NCI-H446 treated with DMSO at 0.1 percent for 48 hours (cell line): ENCODE results near the gene ARID1A.

Experiments
- DNase-seq: peaks from one replicate; lab custom pipeline; 2025; lab: John Stamatoyannopoulos, UW

ARID1A gene

GRCh38 chr1:26728645-26729044 is 32.8 kb downstream of the ARID1A start:
- DNase-seq = no peak

DNA sequence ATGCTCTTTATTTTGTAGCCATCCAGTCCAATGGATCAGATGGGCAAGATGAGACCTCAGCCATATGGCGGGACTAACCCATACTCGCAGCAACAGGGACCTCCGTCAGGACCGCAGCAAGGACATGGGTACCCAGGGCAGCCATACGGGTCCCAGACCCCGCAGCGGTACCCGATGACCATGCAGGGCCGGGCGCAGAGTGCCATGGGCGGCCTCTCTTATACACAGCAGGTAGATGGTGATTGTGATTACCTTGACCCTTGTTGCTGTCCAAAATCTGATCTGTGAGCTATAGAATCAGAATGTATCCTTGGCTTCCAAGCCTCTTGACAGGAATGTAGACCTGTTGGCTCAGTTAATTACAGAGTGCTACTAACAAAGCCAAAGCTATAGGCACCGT is 33.8 kb downstream of the ARID1A start:
- DNase-seq = no peak

DNA sequence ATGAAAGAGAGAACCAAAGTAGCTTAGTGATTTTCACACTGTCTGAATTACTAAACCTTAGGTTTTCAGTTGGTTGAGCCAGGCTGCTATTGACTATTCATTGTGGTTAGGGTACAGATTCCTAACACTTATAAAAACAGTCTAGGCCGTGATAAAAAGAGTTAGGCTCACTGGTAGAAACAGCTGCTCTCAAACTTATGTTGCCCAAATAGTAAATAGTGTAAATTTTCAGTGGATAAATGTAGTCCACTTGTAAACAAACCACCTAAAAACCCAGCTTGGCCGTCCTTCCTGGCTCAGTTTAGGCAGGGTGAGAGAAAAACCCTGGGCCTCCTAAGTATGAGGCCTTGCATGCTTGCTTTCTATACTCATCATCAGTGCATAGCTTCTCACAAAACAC is 34.9 kb downstream of the ARID1A start:
- no peak for DNase-seq

DNA sequence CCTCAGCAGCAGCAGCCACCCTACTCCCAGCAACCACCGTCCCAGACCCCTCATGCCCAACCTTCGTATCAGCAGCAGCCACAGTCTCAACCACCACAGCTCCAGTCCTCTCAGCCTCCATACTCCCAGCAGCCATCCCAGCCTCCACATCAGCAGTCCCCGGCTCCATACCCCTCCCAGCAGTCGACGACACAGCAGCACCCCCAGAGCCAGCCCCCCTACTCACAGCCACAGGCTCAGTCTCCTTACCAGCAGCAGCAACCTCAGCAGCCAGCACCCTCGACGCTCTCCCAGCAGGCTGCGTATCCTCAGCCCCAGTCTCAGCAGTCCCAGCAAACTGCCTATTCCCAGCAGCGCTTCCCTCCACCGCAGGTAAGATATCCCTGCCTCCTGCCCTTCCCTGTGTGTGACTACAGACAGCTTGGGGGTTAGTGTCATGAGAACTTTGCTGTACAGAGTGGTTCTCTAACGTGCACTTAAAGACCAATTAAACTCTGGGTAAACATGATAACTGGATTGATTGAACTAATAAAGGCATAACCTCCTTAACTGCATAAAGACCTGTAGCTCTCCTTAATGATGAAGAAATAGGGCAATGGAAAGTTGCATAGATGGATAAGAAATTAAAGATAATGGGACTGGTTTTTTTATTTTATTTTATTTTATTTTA is 35.6 kb downstream of the ARID1A start:
- no peak for DNase-seq

GRCh38 chr1:26733392-26733791 is 37.6 kb downstream of the ARID1A start:
- no peak for DNase-seq

DNA sequence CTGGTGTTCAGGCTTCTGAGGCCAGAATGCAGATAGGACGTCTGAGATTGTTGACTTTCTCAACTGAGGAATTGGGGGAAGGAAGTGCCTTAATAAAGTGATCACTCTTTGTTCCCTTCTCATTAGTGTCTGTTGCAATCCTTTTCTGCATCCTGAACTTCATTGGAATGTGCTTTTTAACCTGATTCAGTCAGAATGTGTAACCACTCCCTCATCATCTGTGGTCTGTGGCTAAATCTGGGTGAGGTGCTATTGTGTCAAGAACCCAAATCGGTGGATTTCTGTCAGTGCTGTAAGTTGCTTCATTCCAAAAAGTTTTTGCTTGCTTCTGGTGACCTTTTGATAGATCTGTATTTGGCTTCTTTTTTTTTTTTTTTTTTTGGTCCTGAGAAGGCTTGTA is 38.2 kb downstream of the ARID1A start:
- no peak for DNase-seq

DNA sequence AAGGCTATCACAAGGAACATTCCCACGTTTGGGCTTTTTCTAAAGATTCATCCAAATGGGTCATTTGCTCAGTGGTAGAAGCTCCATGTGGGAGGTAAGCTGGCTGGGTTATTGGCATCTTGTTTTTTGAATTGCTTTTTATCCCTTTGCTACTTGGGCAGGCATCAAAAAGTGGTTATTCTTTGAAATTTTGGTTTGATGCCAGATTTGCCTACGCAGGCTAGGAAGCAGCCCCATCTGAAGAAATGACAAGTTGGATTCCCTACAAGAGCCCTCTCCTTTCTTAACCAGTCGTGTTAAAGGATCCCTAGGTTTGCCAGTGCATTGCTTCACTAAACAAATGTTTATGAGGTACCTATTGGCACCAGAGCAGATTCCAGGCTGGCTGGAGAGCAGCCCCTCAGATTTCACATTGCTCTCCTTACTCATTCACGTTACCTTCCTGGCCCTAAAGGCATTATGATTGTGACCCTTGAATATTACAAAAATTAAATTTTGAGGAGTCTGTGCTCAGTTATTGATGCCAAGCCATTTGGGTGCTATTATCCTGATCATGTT is 38.8 kb downstream of the ARID1A start:
- no peak for DNase-seq

DNA sequence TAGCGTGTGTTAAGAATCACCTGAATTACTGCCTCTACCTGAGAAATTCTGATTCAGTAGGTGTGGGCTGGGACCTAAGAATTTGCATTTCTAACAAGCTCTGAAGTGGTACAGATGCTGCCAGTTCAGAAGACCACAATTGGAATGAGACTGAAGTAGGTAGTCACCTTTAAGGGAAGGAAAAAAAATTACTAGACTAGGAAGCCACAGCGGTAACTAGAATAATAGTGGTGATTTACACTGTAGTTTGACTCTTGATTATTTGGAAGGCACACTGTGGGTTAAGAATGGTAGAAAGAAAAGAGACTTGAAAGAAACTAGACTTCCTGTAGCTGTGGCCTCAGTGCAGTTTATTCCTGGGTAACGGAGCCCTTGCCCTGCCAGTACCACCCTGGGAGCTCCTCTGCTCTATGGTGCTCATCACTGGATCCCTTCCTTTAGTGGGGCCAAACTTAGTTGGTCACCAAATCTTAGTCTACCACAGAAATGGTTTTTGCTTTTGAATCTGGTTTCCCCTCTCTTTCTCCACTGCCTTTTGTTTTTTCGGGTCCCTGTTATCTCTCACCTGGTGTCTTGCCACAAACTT is 43.6 kb downstream of the ARID1A start:
- no peak for DNase-seq

DNA sequence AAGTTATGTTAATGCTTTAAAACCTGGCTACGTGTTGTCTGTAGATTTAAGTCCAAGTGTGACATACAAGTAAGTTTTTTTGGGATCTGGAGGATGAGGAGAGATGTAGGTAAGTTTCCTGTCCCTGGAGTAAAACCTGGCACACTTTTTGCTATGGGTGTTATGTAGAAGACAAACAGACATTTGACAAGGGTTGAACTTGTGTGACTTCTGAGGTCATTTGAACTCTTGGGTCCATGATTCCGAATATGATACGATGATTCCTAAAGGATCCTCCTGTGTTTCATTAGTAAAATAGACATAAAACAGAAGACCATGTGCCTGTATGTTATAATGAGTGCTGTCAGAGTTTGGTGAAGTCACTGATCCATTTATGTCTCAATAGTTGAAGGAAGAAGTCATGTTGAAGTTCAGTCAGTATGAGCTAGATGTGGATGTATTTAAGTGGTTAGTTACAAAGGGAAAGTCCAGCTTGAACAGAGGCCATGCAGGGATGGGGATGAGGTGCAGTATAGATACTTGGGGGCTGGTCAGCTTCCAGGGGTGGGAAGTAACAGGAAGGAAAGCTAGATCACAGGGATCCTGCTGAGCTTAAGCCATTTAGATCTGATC is 44.3 kb downstream of the ARID1A start:
- no peak for DNase-seq

- DNase-seq = no peak
Measured at GRCh38 chr1:26740952-26741351, 45.1 kb downstream of the ARID1A start.

GRCh38 chr1:26743426-26744059 is 47.7 kb downstream of the ARID1A start:
- no peak for DNase-seq

DNA sequence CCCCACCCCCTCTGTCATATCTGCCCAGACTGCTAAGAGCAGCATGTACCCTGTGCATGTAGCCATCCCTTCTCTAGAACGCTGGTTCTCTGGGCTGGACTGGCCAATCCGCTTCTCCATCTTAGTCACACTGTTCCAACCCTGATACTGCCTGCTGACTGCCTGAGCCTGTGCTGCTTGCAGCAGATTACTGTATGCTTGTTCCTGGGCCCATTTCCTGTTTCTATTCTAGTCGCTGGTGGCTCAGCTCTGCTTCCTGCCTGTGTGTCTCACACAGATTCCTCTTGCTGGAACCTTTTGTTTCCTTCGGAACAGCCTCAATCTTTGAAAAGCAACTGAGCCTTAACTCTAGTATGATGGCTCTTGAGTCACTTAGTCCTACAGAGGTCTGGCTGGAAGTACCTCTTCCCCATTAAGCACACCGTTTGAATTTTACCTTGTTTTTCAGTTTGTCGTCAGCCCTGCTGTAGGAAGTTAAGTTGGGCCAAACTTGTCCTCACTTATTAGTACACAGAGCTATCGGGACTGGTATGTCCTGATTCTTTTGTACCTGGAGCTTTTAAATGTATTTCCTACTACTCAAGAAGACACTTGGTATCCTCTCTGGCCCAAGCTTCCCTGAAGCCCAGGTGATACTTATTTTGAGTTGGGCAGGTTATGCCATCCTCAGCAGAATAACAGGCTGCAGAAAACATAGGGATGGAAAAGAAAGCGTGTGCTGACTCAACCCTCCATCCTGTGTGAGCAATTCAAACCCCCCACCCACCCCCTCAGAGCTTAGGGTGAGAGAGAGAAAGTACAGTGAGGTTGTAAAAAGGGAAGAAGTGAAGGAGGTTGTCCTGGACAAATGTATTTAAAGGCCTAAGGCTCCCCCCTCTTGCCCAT is 48.5 kb downstream of the ARID1A start:
- no peak for DNase-seq

- no peak for DNase-seq
Measured at GRCh38 chr1:26745191-26745590, 49.4 kb downstream of the ARID1A start.

- no peak for DNase-seq
Measured at GRCh38 chr1:26747048-26747447, 51.2 kb downstream of the ARID1A start.

GRCh38 chr1:26748351-26748750 is 52.5 kb downstream of the ARID1A start:
- no peak for DNase-seq

DNA sequence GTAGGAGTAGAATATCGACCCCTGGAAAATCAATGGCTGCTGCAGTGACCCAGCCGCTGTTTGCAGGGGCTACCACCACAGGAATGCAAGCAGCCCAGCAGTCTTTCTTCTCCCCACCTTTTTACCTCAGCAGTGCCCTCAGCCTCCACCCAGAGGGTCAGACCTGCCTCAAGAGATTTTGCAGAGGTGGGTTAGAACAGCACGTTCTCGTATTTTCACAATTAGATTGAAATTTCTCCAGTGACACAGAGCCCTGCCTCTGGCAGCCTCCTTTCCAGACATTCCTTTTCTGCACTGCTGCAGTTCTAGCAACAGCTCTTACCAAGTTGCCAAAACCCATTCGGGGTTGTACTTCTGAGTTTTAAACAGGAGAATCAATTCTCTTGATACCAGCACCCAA is 53.6 kb downstream of the ARID1A start:
- no peak for DNase-seq

DNA sequence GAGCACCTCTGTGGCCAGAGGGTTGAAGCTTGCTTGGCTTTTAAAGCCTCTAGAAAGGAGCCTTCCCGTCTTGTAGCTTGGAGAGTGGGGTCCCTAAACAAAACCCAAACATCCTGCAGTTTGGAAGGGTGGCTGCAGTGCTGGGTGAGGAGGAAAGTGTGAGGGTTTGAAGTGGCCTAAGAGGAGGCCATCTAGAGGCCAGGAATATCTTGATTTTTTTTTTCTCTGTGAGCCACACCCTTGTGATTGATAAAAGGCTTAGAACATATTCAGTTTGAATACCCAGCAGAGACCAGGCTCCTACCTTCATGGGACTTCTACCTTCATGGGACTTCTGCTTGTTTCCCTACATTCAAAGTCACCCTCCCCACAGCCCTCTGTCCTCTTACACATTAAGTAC is 54.6 kb downstream of the ARID1A start:
- no peak for DNase-seq

- no peak for DNase-seq
Measured at GRCh38 chr1:26752519-26752918, 56.7 kb downstream of the ARID1A start.

DNA sequence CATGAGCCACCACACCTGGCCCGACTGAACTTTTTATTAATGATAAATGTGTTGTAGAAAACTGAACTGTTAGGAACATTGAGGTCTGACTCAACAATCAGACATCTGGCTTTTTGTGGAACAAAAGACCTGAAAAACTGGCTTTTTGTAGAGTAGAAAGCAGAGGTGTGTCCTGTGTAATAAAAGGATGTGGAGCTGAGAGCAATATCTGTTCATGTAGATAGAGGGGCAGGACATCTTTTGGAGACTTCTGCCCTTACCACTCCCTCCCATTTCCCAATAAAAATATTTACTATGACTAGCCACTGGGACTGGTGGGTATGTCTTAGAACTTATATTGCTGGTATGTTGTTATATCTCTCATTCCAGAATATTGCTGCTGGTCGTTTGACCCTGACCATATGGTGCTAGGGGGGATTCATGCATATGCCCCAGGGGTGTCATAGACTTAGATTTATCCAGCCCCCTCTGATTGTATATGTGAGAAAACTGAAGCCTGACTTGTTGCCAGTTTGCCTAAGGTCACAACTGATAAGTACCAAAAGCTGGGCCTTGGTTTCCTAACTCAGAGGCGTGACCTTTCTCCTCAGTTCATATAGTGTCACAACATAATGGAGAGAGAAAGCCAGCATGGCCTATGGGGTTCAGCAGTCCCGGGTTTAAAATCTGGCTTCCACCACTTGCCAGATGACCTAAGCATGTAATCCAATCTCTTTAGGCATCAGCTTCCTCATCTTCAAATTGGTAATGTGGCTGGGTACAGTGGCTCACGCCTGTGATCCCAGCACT is 58.5 kb downstream of the ARID1A start:
- DNase-seq = no peak

DNA sequence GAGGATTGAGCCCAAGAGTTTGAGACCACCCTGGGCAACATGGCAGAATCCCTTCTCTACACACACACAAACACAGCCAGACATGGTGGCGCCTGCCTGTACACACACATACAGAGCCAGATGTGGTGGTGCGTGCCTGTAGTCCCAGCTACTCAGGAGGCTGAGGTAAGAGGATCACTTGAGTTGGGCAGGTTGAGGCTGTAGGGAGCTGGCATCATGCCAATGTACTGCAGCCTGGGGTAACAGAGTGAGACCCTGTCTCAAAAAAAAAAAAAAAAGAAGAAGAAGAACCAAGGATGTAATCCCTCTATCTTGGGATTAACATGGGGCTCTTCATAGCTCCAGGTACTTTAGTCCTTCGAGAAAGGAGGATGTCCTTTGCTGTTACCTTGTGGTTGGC is 62.5 kb downstream of the ARID1A start:
- DNase-seq = no peak

DNA sequence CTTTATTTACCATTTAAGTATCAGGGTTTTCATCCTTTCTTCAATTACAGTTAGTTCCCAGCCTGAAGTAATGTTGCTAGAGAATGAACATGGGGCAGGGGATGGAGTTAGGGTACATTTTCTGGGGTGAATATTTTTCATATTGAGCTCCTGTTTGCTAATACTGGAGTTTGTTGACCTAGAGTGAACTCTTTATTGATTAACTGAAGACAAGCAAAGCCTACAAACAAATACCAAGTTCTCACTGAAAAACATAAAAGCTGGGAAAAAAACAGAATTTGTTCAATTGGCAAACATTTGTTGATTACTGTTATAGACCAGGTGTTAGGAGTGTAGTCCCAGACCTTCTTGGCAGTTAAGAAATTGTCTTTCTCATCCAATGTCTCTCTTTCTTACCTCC is 63.7 kb downstream of the ARID1A start:
- DNase-seq = no peak
